Endothelial cell of umbilical vein (primary cell): ENCODE results near the gene CPED1. TPM values are rescaled to one million over a fixed set of nuclear protein-coding genes. Genes with fewer than 3 reads are reported as not detected.

Experiments
- BruUV-seq: library from RNA; stranded (reverse); fragments of 400-500 nt; replicated peaks from 2 replicates; lab custom pipeline; 2021; lab: Mats Ljungman, UMichigan
- CTCF ChIA-PET: fragments of 300-600, 350-600 bp; sonication (Branson Sonifier 250); formaldehyde crosslinking; loops from one replicate; lab custom pipeline; 2021; ENCODE audit warnings: antibody characterized with exemption, inconsistent platforms; lab: Charles Lee
- POLR2A ChIA-PET: fragments of 300-600, 350-600 bp; sonication (Branson Sonifier 250); formaldehyde crosslinking; loops from one replicate; lab custom pipeline; 2021; ENCODE audit warnings: antibody characterized with exemption, inconsistent platforms; lab: Charles Lee
- DNase-seq: peaks from one replicate; pipeline ENCODE4 v3.0.0-alpha.2; 2011; ENCODE audit warnings: low read depth, low spot score
- FAIRE-seq: peaks from 2 replicates; lab custom pipeline; 2011; peaks lifted over from hg19 to GRCh38; lab: Jason Lieb, UNC
- H2AFZ ChIP-seq: 2 replicates; pipeline ENCODE4 v1.6.0; 2012; ENCODE audit warnings: low read depth, low read length, control low read depth, inconsistent platforms
- H3K27ac ChIP-seq: 2 replicates; pipeline ENCODE4 v1.5.1; 2011; ENCODE audit warnings: low read depth, mild to moderate bottlenecking, control low read depth, low read length, moderate library complexity; ENCODE audit not compliant: insufficient read depth
- H3K27me3 ChIP-seq, 2 experiments: 2 replicates each; pipeline versions ENCODE4 v1.6.0 to v1.6.1; 2011; ENCODE audit warnings: low read length in 2 of 2, mixed read lengths in 1 of 2; ENCODE audit not compliant: control insufficient read depth in 2 of 2, insufficient read depth in 2 of 2
- H3K36me3 ChIP-seq, 2 experiments: 2 replicates in 1 of 2; 3 replicates in 1 of 2; pipeline ENCODE4 v1.5.1; 2011; ENCODE audit warnings: low read length in 2 of 2, mild to moderate bottlenecking in 1 of 2, moderate library complexity in 1 of 2; ENCODE audit not compliant: control insufficient read depth in 2 of 2, insufficient read depth in 2 of 2; ENCODE audit errors: extremely low read depth in 1 of 2
- H3K4me1 ChIP-seq: 3 replicates; pipeline ENCODE4 v1.5.1; 2011; ENCODE audit warnings: mild to moderate bottlenecking, low read length; ENCODE audit not compliant: control insufficient read depth, insufficient read depth; ENCODE audit errors: extremely low read depth
- H3K4me2 ChIP-seq: 2 replicates; pipeline ENCODE4 v1.6.1; 2011; ENCODE audit warnings: low read length, control low read depth, mixed read lengths; ENCODE audit not compliant: insufficient read depth
- H3K4me3 ChIP-seq, 3 experiments: fragments of 200-600 bp in 1 of 3; sonication (generic), shearing (Covaris generic) in 1 of 3; replicated peaks in 1 of 3; 2 replicates each; pipeline ENCODE4 v1.5.1; 2011 to 2016; ENCODE audit warnings: control low read depth in 3 of 3, low read length in 3 of 3, mild to moderate bottlenecking in 2 of 3, inconsistent platforms in 1 of 3, low read depth in 1 of 3, moderate library complexity in 1 of 3; ENCODE audit not compliant: insufficient read depth in 1 of 3
- H3K79me2 ChIP-seq: 2 replicates; pipeline ENCODE4 v1.6.0; 2012; ENCODE audit warnings: low read length, inconsistent platforms; ENCODE audit not compliant: control insufficient read depth, insufficient read depth
- H3K9ac ChIP-seq: replicated peaks from 2 replicates; pipeline ENCODE3; 2011; ENCODE audit warnings: low read length, control low read depth; ENCODE audit not compliant: insufficient read depth; ENCODE audit errors: extremely low read depth
- H3K9me1 ChIP-seq: replicated peaks from 3 replicates; pipeline ENCODE4 v1.6.0; 2011; ENCODE audit warnings: mild to moderate bottlenecking, low read length; ENCODE audit not compliant: control insufficient read depth, insufficient read depth; ENCODE audit errors: extremely low read depth
- H3K9me3 ChIP-seq: replicated peaks from 2 replicates; pipeline ENCODE4 v1.5.1; 2012; ENCODE audit warnings: low read length, inconsistent platforms; ENCODE audit not compliant: control insufficient read depth, insufficient read depth
- H4K20me1 ChIP-seq: replicated peaks from 2 replicates; pipeline ENCODE3; 2011; ENCODE audit warnings: mild to moderate bottlenecking, low read length; ENCODE audit not compliant: control insufficient read depth, insufficient read depth; ENCODE audit errors: extremely low read depth
- CTCF ChIP-seq, 2 donors: IDR thresholded peaks; 1 replicate in 1 of 2; 2 replicates in 1 of 2; pipeline ENCODE4 v1.5.1; 2011; ENCODE audit warnings: low read length in 2 of 2, mild to moderate bottlenecking in 2 of 2, moderate library complexity in 2 of 2, control low read depth in 1 of 2, inconsistent platforms in 1 of 2, low read depth in 1 of 2; ENCODE audit not compliant: insufficient read depth in 1 of 2; ENCODE audit errors: extremely low read depth in 1 of 2
- EZH2 ChIP-seq: IDR thresholded peaks from 2 replicates; pipeline ENCODE4 v1.6.1; 2012; ENCODE audit warnings: borderline replicate concordance, low read depth, mild to moderate bottlenecking, moderate library complexity, low read length, inconsistent platforms; ENCODE audit not compliant: severe bottlenecking
- FOS ChIP-seq: IDR thresholded peaks from 2 replicates; pipeline ENCODE4 v1.6.1; 2011; ENCODE audit warnings: mild to moderate bottlenecking, low read length, moderate library complexity, borderline replicate concordance; ENCODE audit not compliant: insufficient read depth
- GATA2 ChIP-seq: IDR thresholded peaks from 2 replicates; pipeline ENCODE4 v1.7.0; 2011; ENCODE audit warnings: low read depth, mild to moderate bottlenecking, moderate library complexity, mixed read lengths, low read length; ENCODE audit not compliant: insufficient read length, insufficient read depth
- JUN ChIP-seq: IDR thresholded peaks from 2 replicates; pipeline ENCODE4 v1.6.1; 2011; ENCODE audit warnings: borderline replicate concordance, low read depth; ENCODE audit not compliant: insufficient read length, insufficient read depth
- MAX ChIP-seq: IDR thresholded peaks from 2 replicates; pipeline ENCODE4 v1.6.1; 2011; ENCODE audit not compliant: insufficient read depth, insufficient read length
- MYC ChIP-seq: IDR thresholded peaks from one replicate; pipeline ENCODE4 v1.6.1; 2011; ENCODE audit warnings: mild to moderate bottlenecking, low read depth, low read length
- POLR2A ChIP-seq: IDR thresholded peaks from 2 replicates; pipeline ENCODE4 v1.6.1; 2012; ENCODE audit warnings: low read depth, mild to moderate bottlenecking, control low read depth, low read length
- POLR2AphosphoS5 ChIP-seq: IDR thresholded peaks from 2 replicates; pipeline ENCODE4 v1.6.1; 2012; ENCODE audit warnings: low read depth, mild to moderate bottlenecking, control low read depth, low read length, moderate library complexity; ENCODE audit not compliant: insufficient read depth
- dilution Hi-C: fragments of 300-500 bp; cut with MboI; formaldehyde crosslinking; loops from one replicate; pipeline ENCODE4 v1.15.0; 2019; ENCODE audit warnings: low sequenced_read_pairs; ENCODE audit not compliant: extremely low pct_ligation_motif_present
- intact Hi-C: fragments of 100-400 bp; cut with micrococcal nuclease; formaldehyde crosslinking; loops from one replicate; pipeline ENCODE4 v1.10.0; 2022
- polyA plus RNA-seq, 4 experiments: library from polyadenylated mRNA; depleted of rRNA in 3 of 4; stranded (reverse) in 3 of 4; unstranded in 1 of 4; fragments of >200 nt; gene quantifications; 2 replicates each; pipeline versions ENCODE4 v1.2.1 to v1.2.3, GENCODE V29; 2011 to 2012; ENCODE audit warnings: missing spikeins in 1 of 4
- total RNA-seq: library from RNA; stranded (reverse); gene quantifications from 2 replicates; pipeline ENCODE4 v1.2.3, GENCODE V29; 2021

The CPED1 gene
- total and polyA plus RNA-seq, 2 donors (not counting 3 experiments of a cell fraction or from before 2014, with no cell fraction given): 0.22 to 3.0 TPM

GRCh38 chr7:120991161-120991560 is 2.6 kb downstream of the CPED1 start:
- Histone ChIP-seq H3K4me2 (no peak overlapping the region), H3K36me3 (no peaks in the 10 kb centered on the region), H3K9me1 (no peaks in the 10 kb centered on the region), H3K4me3 (no peak overlapping the region), H3K27me3 (peaks cover 2 to 9% of the 10 kb centered on the region in 2 experiments), H3K27ac (no peak overlapping the region), H3K79me2 (no peaks in the 10 kb centered on the region), H3K9me3 (no peaks in the 10 kb centered on the region), H3K4me1 (peaks cover 11% of the 10 kb centered on the region), H3K9ac (no peak overlapping the region), H2AFZ (no peak overlapping the region), H4K20me1 (no peaks in the 10 kb centered on the region)
- TF ChIP-seq MYC: no peak
- no peak for TF ChIP-seq CTCF (IDR thresholded peaks at IDR 0.05; ENCODE audit: extremely low read depth in 1 of 2, insufficient read depth in 1 of 2, low read depth in 1 of 2, low read length in 2 of 2)
- no peak for TF ChIP-seq EZH2
- TF ChIP-seq POLR2A: no peak
- TF ChIP-seq MAX: no peak
- TF ChIP-seq JUN: no peak
- no peak for TF ChIP-seq POLR2AphosphoS5
- no peak for TF ChIP-seq FOS
- no peak for TF ChIP-seq GATA2
- intact Hi-C loops: no loop called here
- FAIRE-seq: no peak
- no TSS peak for BruUV-seq
- no peak for DNase-seq
- ChIA-PET POLR2A (no interaction called here), CTCF (interaction anchor here (1.3 to 8.4 kb wide), 2 partner anchors 91 to 116 kb away, joined by 4 to 125 read pairs; no protein-coding TSS in a partner anchor)
- dilution Hi-C loops: loop anchor here (25.0 kb wide), 1 partner anchor 96 kb away; no protein-coding TSS in a partner anchor
